ENCODE data around the gene NPR2. TPM values are rescaled to one million over a fixed set of nuclear protein-coding genes. Genes with fewer than 3 reads are reported as not detected.

NPR2 gene
- total RNA-seq, 1 donor: 16.6 TPM

GRCh38 chr9:35755071-35755470 is 36.3 kb upstream of the NPR2 start:
- Histone ChIP-seq H3K4me3 (ENCODE audit: insufficient read depth, low read length) (no peak overlapping the region), H3K27ac (ENCODE audit: low read depth, low read length) (no peak overlapping the region), H4K20me1 (ENCODE audit: insufficient read depth, low read length) (peaks cover 2% of the 10 kb centered on the region), H3K79me2 (ENCODE audit: insufficient read depth, low read length) (peaks cover 3% of the 10 kb centered on the region), H3K4me2 (ENCODE audit: insufficient read depth, low read length) (no peak overlapping the region), H2AFZ (ENCODE audit: low read length) (no peak overlapping the region), H3K9me3 (ENCODE audit: low read depth, low read length) (no peaks in the 10 kb centered on the region), H3K36me3 (ENCODE audit: insufficient read depth, low read length) (peaks cover 31% of the 10 kb centered on the region), H3K4me1 (ENCODE audit: insufficient read depth, low read length) (peaks cover 24% of the 10 kb centered on the region), H3K27me3 (ENCODE audit: insufficient read depth, low read length) (no peaks in the 10 kb centered on the region)
- DNase-seq (ENCODE audit: insufficient read length, low spot score, missing footprints): no peak
- TF ChIP-seq, protein P1, sequence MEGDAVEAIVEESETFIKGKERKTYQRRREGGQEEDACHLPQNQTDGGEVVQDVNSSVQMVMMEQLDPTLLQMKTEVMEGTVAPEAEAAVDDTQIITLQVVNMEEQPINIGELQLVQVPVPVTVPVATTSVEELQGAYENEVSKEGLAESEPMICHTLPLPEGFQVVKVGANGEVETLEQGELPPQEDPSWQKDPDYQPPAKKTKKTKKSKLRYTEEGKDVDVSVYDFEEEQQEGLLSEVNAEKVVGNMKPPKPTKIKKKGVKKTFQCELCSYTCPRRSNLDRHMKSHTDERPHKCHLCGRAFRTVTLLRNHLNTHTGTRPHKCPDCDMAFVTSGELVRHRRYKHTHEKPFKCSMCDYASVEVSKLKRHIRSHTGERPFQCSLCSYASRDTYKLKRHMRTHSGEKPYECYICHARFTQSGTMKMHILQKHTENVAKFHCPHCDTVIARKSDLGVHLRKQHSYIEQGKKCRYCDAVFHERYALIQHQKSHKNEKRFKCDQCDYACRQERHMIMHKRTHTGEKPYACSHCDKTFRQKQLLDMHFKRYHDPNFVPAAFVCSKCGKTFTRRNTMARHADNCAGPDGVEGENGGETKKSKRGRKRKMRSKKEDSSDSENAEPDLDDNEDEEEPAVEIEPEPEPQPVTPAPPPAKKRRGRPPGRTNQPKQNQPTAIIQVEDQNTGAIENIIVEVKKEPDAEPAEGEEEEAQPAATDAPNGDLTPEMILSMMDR (IDR thresholded peaks at IDR 0.05; ENCODE audit: extremely low read depth, low read depth, low read length): no peak

- Histone ChIP-seq H4K20me1 (ENCODE audit: insufficient read depth, low read length) (peaks cover 2% of the 10 kb centered on the region), H2AFZ (ENCODE audit: low read length) (no peak overlapping the region), H3K79me2 (ENCODE audit: insufficient read depth, low read length) (no peaks in the 10 kb centered on the region), H3K36me3 (ENCODE audit: insufficient read depth, low read length) (peaks cover 21% of the 10 kb centered on the region), H3K9me3 (ENCODE audit: low read depth, low read length) (no peaks in the 10 kb centered on the region), H3K4me2 (ENCODE audit: insufficient read depth, low read length) (peak overlapping the region; percentile 77), H3K4me3 (ENCODE audit: insufficient read depth, low read length) (peak overlapping the region; percentile 60), H3K27ac (ENCODE audit: low read depth, low read length) (no peak overlapping the region), H3K27me3 (ENCODE audit: insufficient read depth, low read length) (no peaks in the 10 kb centered on the region), H3K4me1 (ENCODE audit: insufficient read depth, low read length) (peaks cover 29% of the 10 kb centered on the region)
- TF ChIP-seq, protein P1 (IDR thresholded peaks at IDR 0.05; ENCODE audit: extremely low read depth, low read depth, low read length): peak; percentile 49
- DNase-seq (ENCODE audit: insufficient read length, low spot score, missing footprints): no peak
Observed at GRCh38 chr9:35756275-35757225, 34.8 kb upstream of the NPR2 start.

DNA sequence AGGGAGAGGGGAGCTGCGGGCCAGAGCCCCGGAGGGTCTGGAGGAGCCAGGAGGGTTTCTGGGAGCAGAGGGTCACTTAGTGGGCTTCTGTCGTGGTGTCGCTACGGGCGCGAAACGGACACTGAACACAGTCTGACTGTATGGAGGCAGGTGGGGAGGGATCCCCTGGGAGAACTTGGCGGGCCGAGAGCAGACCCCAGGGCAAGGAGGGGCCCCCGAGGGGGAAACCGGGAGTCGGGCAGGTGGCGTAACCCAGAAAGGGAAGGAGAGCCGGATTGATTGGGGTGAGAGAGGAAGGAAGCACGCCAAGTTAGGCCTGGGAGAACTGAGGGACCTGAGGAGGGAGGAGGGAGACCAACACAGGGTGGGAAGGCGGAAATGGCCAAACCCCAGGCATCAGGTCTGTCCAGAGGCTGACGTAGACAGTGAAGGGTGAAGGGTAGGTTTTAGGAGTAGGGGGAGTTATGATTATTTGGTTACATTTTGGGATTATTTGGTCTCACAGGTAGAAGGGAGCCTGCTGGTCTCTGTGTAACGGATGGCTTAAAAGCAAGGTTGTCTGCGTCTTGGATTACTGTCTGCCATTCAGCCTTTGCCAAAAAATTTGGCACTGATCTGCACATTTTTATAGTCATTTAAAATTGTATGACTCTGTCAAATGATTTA is 34.0 kb upstream of the NPR2 start:
- Histone ChIP-seq H3K36me3 (ENCODE audit: insufficient read depth, low read length) (peaks cover 13% of the 10 kb centered on the region), H3K4me2 (ENCODE audit: insufficient read depth, low read length) (peak overlapping the region; percentile 77), H3K4me3 (ENCODE audit: insufficient read depth, low read length) (peak overlapping the region; percentile 60), H3K27me3 (ENCODE audit: insufficient read depth, low read length) (no peaks in the 10 kb centered on the region), H3K4me1 (ENCODE audit: insufficient read depth, low read length) (peaks cover 29% of the 10 kb centered on the region), H4K20me1 (ENCODE audit: insufficient read depth, low read length) (peaks cover 2% of the 10 kb centered on the region), H3K27ac (ENCODE audit: low read depth, low read length) (no peak overlapping the region), H3K79me2 (ENCODE audit: insufficient read depth, low read length) (no peaks in the 10 kb centered on the region), H2AFZ (ENCODE audit: low read length) (peak overlapping the region; percentile 23), H3K9me3 (ENCODE audit: low read depth, low read length) (no peaks in the 10 kb centered on the region)
- DNase-seq (ENCODE audit: insufficient read length, low spot score, missing footprints): no peak
- TF ChIP-seq, protein P1 (IDR thresholded peaks at IDR 0.05; ENCODE audit: extremely low read depth, low read depth, low read length): no peak

GRCh38 chr9:35757892-35758275 is 33.5 kb upstream of the NPR2 start:
- peak overlapping the region; percentile 77 for H3K4me2 ChIP-seq (ENCODE audit: insufficient read depth, low read length)
- peaks cover 29% of the 10 kb centered on the region for H3K4me1 ChIP-seq (ENCODE audit: insufficient read depth, low read length)
- no peak overlapping the region for H2AFZ ChIP-seq (ENCODE audit: low read length)
- peaks cover 8% of the 10 kb centered on the region for H3K36me3 ChIP-seq (ENCODE audit: insufficient read depth, low read length)
- H3K27ac ChIP-seq (ENCODE audit: low read depth, low read length): no peak overlapping the region
- no peak overlapping the region for H3K4me3 ChIP-seq (ENCODE audit: insufficient read depth, low read length)
- H3K27me3 ChIP-seq (ENCODE audit: insufficient read depth, low read length): no peaks in the 10 kb centered on the region
- H3K79me2 ChIP-seq (ENCODE audit: insufficient read depth, low read length): no peaks in the 10 kb centered on the region
- DNase-seq (ENCODE audit: insufficient read length, low spot score, missing footprints): no peak
- peaks cover 2% of the 10 kb centered on the region for H4K20me1 ChIP-seq (ENCODE audit: insufficient read depth, low read length)
- H3K9me3 ChIP-seq (ENCODE audit: low read depth, low read length): no peaks in the 10 kb centered on the region
- TF ChIP-seq, protein P1 (IDR thresholded peaks at IDR 0.05; ENCODE audit: extremely low read depth, low read depth, low read length): no peak
